ENCODE results near the gene SLC25A1.

SLC25A1 gene

GRCh38 chr22:19149047-19149883 is 29.3 kb downstream of the SLC25A1 start:
- Histone ChIP-seq H3K27me3 (ENCODE audit: control insufficient read depth, insufficient read depth, low read length) (peaks cover 68% of the 10 kb centered on the region), H3K9ac (ENCODE audit: low read depth, low read length) (no peak overlapping the region), H3K9me3 (ENCODE audit: control insufficient read depth, insufficient read depth, low read length) (peaks cover 3% of the 10 kb centered on the region), H3K4me3 (ENCODE audit: low read depth, low read length) (peak overlapping the region; percentile 50), H3K4me1 (ENCODE audit: control insufficient read depth, insufficient read depth, low read length) (peaks cover 2% of the 10 kb centered on the region), H3K36me3 (ENCODE audit: control insufficient read depth, insufficient read depth, low read length) (no peaks in the 10 kb centered on the region)

DNA sequence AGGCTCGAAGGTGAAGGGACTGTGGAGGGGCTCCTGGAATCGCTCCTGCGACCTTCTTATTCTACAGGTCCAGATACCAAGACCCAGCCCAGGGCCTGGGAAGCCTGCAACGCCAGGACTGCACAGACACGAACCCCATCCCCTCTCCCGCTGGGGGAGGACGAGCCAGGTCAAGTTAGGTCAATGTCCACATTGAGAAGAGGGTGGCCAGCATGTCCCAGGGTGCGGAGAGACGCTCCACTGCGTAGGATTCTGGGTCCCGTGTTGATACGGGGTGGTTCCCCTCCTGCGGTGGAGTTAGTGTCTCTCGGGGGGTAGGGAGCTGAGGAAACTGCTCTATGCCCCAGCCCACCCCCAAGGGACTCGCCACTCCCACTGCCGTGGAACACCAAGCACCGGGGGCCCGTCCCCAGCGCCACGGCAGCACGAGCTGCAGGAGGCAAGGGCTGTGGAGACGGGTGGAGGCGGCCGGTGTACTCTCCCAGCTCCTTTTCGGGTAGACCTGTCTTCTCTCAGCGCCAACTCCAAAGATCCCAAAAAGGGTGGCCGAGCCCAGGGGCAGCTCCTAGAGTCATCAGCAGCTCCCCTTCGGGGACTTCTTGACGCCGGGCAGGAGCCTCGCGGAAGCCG is 30.0 kb downstream of the SLC25A1 start:
- no peak overlapping the region for H3K9ac ChIP-seq (ENCODE audit: low read depth, low read length)
- peaks cover 2% of the 10 kb centered on the region for H3K4me1 ChIP-seq (ENCODE audit: control insufficient read depth, insufficient read depth, low read length)
- H3K4me3 ChIP-seq (ENCODE audit: low read depth, low read length): peak overlapping the region; percentile 50
- peaks cover 63% of the 10 kb centered on the region for H3K27me3 ChIP-seq (ENCODE audit: control insufficient read depth, insufficient read depth, low read length)
- no peaks in the 10 kb centered on the region for H3K36me3 ChIP-seq (ENCODE audit: control insufficient read depth, insufficient read depth, low read length)
- peaks cover 3% of the 10 kb centered on the region for H3K9me3 ChIP-seq (ENCODE audit: control insufficient read depth, insufficient read depth, low read length)

- Histone ChIP-seq H3K27me3 (ENCODE audit: control insufficient read depth, insufficient read depth, low read length) (peaks cover 56% of the 10 kb centered on the region), H3K9me3 (ENCODE audit: control insufficient read depth, insufficient read depth, low read length) (peaks cover 3% of the 10 kb centered on the region), H3K4me1 (ENCODE audit: control insufficient read depth, insufficient read depth, low read length) (peaks cover 2% of the 10 kb centered on the region), H3K36me3 (ENCODE audit: control insufficient read depth, insufficient read depth, low read length) (peaks cover 4% of the 10 kb centered on the region), H3K9ac (ENCODE audit: low read depth, low read length) (no peak overlapping the region), H3K4me3 (ENCODE audit: low read depth, low read length) (peak overlapping the region; percentile 22)
Measured at GRCh38 chr22:19147195-19147780, 31.2 kb downstream of the SLC25A1 start.

- Histone ChIP-seq H3K4me3 (ENCODE audit: low read depth, low read length) (no peak overlapping the region), H3K9ac (ENCODE audit: low read depth, low read length) (no peak overlapping the region), H3K27me3 (ENCODE audit: control insufficient read depth, insufficient read depth, low read length) (peaks cover 47% of the 10 kb centered on the region), H3K4me1 (ENCODE audit: control insufficient read depth, insufficient read depth, low read length) (peaks cover 2% of the 10 kb centered on the region), H3K9me3 (ENCODE audit: control insufficient read depth, insufficient read depth, low read length) (peaks cover 2% of the 10 kb centered on the region), H3K36me3 (ENCODE audit: control insufficient read depth, insufficient read depth, low read length) (peaks cover 12% of the 10 kb centered on the region)
Measured at GRCh38 chr22:19146215-19146968, 32.1 kb downstream of the SLC25A1 start.

DNA sequence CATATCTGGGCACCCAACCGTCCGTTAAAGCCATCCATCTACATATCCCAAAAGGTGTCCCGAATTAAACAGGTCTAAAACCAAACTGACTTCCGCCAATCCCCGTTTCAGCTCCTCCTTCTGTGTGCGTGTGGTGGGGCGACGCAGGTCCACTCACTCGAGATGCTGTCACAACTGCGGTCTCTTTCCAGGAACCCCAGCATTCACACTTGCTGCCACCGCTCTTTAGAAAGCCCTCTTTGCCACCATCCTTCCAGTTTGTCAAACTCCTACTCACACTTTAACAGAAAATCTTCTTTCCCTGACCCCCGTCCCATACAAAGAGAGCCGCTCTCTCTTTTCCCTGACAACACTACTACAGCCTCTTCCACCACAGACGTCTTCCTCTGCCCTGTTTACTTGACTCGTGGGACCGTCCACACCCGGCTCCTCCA is 34.6 kb downstream of the SLC25A1 start:
- H3K4me1 ChIP-seq (ENCODE audit: control insufficient read depth, insufficient read depth, low read length): peaks cover 2% of the 10 kb centered on the region
- peak overlapping the region; percentile 97 for H3K4me3 ChIP-seq (ENCODE audit: low read depth, low read length)
- peaks cover 31% of the 10 kb centered on the region for H3K27me3 ChIP-seq (ENCODE audit: control insufficient read depth, insufficient read depth, low read length)
- H3K9ac ChIP-seq (ENCODE audit: low read depth, low read length): peak overlapping the region; percentile 85
- no peaks in the 10 kb centered on the region for H3K9me3 ChIP-seq (ENCODE audit: control insufficient read depth, insufficient read depth, low read length)
- H3K36me3 ChIP-seq (ENCODE audit: control insufficient read depth, insufficient read depth, low read length): peaks cover 29% of the 10 kb centered on the region

GRCh38 chr22:19143212-19143611 is 35.3 kb downstream of the SLC25A1 start:
- Histone ChIP-seq H3K27me3 (ENCODE audit: control insufficient read depth, insufficient read depth, low read length) (peaks cover 23% of the 10 kb centered on the region), H3K9ac (ENCODE audit: low read depth, low read length) (no peak overlapping the region), H3K36me3 (ENCODE audit: control insufficient read depth, insufficient read depth, low read length) (peaks cover 32% of the 10 kb centered on the region), H3K4me3 (ENCODE audit: low read depth, low read length) (no peak overlapping the region), H3K9me3 (ENCODE audit: control insufficient read depth, insufficient read depth, low read length) (no peaks in the 10 kb centered on the region), H3K4me1 (ENCODE audit: control insufficient read depth, insufficient read depth, low read length) (peaks cover 2% of the 10 kb centered on the region)

DNA sequence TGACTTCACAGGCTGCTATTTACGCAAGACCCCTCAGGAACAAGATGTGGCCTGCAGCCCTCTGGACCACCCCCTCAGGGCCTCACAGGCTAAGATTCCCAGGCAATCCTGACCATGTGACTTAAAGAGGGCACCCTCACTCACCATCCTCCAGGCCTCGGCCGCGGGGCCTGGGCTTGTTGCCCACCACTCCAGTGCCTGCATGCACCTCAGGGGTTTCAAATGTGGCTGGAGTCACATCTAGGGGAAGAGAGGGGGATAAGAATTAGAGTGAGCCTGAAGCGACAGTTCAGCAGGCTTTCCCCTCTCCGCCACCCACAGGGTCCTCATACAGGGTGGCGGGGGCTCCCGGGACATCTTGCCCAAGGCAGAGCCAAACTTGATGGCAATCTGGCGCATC is 36.1 kb downstream of the SLC25A1 start:
- H3K27me3 ChIP-seq (ENCODE audit: control insufficient read depth, insufficient read depth, low read length): peaks cover 15% of the 10 kb centered on the region
- no peaks in the 10 kb centered on the region for H3K9me3 ChIP-seq (ENCODE audit: control insufficient read depth, insufficient read depth, low read length)
- H3K4me3 ChIP-seq (ENCODE audit: low read depth, low read length): no peak overlapping the region
- H3K4me1 ChIP-seq (ENCODE audit: control insufficient read depth, insufficient read depth, low read length): no peaks in the 10 kb centered on the region
- no peak overlapping the region for H3K9ac ChIP-seq (ENCODE audit: low read depth, low read length)
- peaks cover 38% of the 10 kb centered on the region for H3K36me3 ChIP-seq (ENCODE audit: control insufficient read depth, insufficient read depth, low read length)

GRCh38 chr22:19139974-19140373 is 38.6 kb downstream of the SLC25A1 start:
- no peaks in the 10 kb centered on the region for H3K27me3 ChIP-seq (ENCODE audit: control insufficient read depth, insufficient read depth, low read length)
- H3K9me3 ChIP-seq (ENCODE audit: control insufficient read depth, insufficient read depth, low read length): no peaks in the 10 kb centered on the region
- peaks cover 48% of the 10 kb centered on the region for H3K36me3 ChIP-seq (ENCODE audit: control insufficient read depth, insufficient read depth, low read length)
- no peak overlapping the region for H3K9ac ChIP-seq (ENCODE audit: low read depth, low read length)
- no peak overlapping the region for H3K4me3 ChIP-seq (ENCODE audit: low read depth, low read length)
- H3K4me1 ChIP-seq (ENCODE audit: control insufficient read depth, insufficient read depth, low read length): no peaks in the 10 kb centered on the region

- no peaks in the 10 kb centered on the region for H3K9me3 ChIP-seq (ENCODE audit: control insufficient read depth, insufficient read depth, low read length)
- no peak overlapping the region for H3K9ac ChIP-seq (ENCODE audit: low read depth, low read length)
- no peaks in the 10 kb centered on the region for H3K27me3 ChIP-seq (ENCODE audit: control insufficient read depth, insufficient read depth, low read length)
- peaks cover 57% of the 10 kb centered on the region for H3K36me3 ChIP-seq (ENCODE audit: control insufficient read depth, insufficient read depth, low read length)
- H3K4me1 ChIP-seq (ENCODE audit: control insufficient read depth, insufficient read depth, low read length): no peaks in the 10 kb centered on the region
- no peak overlapping the region for H3K4me3 ChIP-seq (ENCODE audit: low read depth, low read length)
Measured at GRCh38 chr22:19139001-19139356, 39.6 kb downstream of the SLC25A1 start.

DNA sequence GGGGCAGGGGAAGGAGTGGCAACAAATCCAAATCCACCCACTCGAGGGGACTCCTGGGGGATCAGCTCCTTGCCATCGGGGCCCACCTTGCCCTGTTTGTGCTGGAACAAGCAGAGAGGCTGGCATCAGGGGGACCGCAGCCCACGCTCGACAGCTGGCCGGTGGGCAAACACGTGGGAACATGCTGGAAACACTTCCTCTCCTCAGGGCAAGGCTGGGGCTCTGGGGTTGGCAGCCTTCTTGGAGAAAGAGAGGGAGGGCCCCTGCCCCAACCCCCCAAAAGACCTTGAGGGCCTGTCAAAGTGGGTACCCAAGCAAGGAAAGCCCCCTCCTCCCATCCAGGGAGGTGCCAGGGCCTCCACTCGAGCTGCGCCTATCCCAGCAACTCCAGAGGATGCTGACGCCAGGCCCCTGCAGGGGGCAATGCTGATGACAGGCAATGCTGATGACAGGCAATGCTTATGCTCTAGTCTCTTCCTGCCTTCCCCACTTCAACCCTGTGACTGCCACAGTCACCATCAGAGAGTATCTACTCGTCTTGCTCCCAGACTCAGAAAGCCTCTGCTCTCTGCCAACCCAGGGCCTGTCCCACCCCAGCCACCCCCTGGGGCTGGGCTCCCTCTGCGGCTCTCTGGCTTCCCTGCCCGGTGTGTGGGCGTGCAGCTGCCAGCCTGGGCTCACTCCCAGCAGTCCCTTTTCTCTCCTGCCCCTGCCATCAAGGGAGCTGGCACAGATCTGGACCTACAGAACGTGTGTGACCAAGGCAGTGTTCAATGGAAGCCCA is 40.1 kb downstream of the SLC25A1 start:
- Histone ChIP-seq H3K36me3 (ENCODE audit: control insufficient read depth, insufficient read depth, low read length) (peaks cover 62% of the 10 kb centered on the region), H3K9ac (ENCODE audit: low read depth, low read length) (no peak overlapping the region), H3K9me3 (ENCODE audit: control insufficient read depth, insufficient read depth, low read length) (no peaks in the 10 kb centered on the region), H3K27me3 (ENCODE audit: control insufficient read depth, insufficient read depth, low read length) (no peaks in the 10 kb centered on the region), H3K4me1 (ENCODE audit: control insufficient read depth, insufficient read depth, low read length) (no peaks in the 10 kb centered on the region), H3K4me3 (ENCODE audit: low read depth, low read length) (no peak overlapping the region)
